Measurements from ENCODE around the gene NHERF1. TPM values are rescaled to one million over a fixed set of nuclear protein-coding genes. Genes with fewer than 3 reads are reported as not detected.

Gene NHERF1
- total and polyA plus RNA-seq, 2 of the 13 experiments (the other 11 are each of a cell fraction or from before 2014, with no cell fraction given) = 169 to 269 TPM

DNA sequence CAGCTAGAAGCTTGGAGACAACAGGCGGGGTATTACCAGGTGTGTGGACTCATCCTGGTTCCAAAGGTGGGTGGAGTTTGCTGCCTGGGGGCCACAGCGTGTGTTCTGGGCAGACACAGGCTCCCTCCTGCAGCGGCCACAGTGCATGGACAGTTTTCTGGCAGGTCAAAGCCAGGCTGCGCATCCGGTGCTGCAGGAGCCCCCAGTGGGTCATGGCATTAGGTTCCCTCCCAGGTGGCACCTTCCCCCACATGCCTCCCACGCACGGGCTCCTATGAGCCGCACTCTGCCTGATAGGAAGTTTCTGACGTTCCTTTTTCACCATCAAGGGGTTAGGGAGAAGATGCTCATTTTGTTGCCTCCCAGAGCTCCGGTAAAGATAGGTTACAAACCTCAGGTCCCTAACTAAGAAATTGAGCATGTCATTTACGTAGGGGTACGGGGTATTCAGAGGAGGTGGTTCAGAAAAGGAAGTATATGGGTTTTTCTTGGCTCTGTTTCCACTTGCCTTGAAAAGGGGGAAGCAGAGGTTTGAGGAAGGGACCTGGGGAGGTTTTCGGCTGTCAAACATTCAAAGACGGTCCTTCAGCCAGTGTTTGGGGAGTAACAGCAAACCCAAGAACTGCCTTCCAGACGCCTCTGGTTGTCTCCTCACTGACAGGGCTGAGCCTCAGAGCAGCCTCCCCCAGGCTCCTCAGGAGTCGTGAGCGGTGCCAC lies 60.4 kb downstream of the NHERF1 start (continued):
- TF ChIP-seq ZNF577 (CRISPR knock-in tag; IDR thresholded peaks at IDR 0.05; ENCODE audit: borderline replicate concordance, low read depth) = no peak
- no peak for TF ChIP-seq ZNF788 (CRISPR knock-in tag; IDR thresholded peaks at IDR 0.05; ENCODE audit: borderline replicate concordance)
- TF ChIP-seq HNF4A (CRISPR knock-in tag; IDR thresholded peaks at IDR 0.05) = no peak

DNA sequence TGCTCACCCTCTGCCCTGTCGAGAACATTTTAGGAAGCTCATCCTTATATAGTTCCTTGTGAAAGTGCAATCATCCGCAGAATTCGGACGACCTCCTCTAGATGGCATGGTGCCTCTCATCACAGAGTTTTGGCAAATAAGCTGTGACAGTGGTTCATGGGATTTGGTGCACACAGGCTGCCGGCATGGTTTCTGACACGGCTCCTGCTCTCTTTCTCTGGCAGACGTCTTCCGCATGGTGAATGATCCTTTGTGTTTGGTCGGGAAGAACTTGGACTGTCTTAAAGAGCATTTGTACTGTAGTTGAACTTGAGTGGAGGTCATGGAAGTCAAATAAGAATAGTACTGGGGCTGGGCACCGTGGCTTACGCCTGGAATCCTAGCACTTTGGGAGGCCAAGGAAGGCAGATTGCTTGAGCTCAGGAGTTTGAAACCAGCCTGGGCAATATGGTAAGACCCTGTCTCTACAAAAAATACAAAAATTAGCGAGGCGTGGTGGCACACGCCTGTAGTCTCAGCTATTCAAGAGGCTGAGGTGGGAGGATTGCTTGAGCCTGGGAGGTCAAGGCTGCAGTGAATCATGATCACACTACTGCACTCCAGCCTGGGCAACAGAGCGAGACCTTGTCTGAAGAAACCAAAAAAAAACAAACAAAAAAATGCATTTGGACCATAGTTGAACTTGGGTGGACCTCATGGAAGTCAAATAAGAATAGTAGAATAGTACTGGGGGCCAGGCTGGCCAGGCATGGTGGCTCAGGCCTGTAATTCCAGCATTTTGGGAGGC lies 62.5 kb downstream of the NHERF1 start:
- peaks cover 6% of the 10 kb centered on the region for H3K4me1 ChIP-seq (ENCODE audit: insufficient read depth, low read length)
- H3K9me3 ChIP-seq (ENCODE audit: low read length) = no peaks in the 10 kb centered on the region
- intact Hi-C loops (cut with micrococcal nuclease; ENCODE audit: unreplicated experiment) = no loop called here
- in situ Hi-C loops (cut with HindIII; ENCODE audit: extremely low pct_ligation_motif_present, low pct_unique_long_range_greater_than_20kb) = no loop called here
- H3K79me2 ChIP-seq (ENCODE audit: insufficient read depth, low read length) = no peaks in the 10 kb centered on the region
- ATAC-seq (no peak), DNase-seq (ENCODE audit: low spot score) (no peak), FAIRE-seq (no peak)
- H3K27me3 ChIP-seq (ENCODE audit: control insufficient read depth in 1 of 2, insufficient read depth in 2 of 2, low read length in 2 of 2) = no peaks in the 10 kb centered on the region
- 93% methylated on average over 15 of the region's 15 CpGs for WGBS (ENCODE audit: low lambda C conversion rate)
- no peak overlapping the region for H3K4me2 ChIP-seq (ENCODE audit: low read depth, low read length)
- H3K4me3 ChIP-seq (replicated peaks in 1 of 3; ENCODE audit: insufficient read depth in 1 of 3, low read depth in 2 of 3, low read length in 3 of 3) = no peak overlapping the region
- H3K9ac ChIP-seq (ENCODE audit: insufficient read depth, low read depth, low read length) = no peak overlapping the region
- no peak overlapping the region for H3K27ac ChIP-seq (ENCODE audit: extremely low read length, insufficient read depth, low read length)
- ChIA-PET CTCF (ENCODE audit: low intra/inter-chr PET ratio, low total read pairs) (no interaction called here), POLR2A (no interaction called here)
- H3K36me3 ChIP-seq (replicated peaks in 1 of 2; ENCODE audit: control insufficient read depth in 1 of 2, insufficient read depth in 2 of 2, low read length in 2 of 2) = peaks cover 0 to 1% of the 10 kb centered on the region in 2 experiments; a peak in 2 of 5 replicates
- TF ChIP-seq ZNF441 (CRISPR knock-in tag; IDR thresholded peaks at IDR 0.05; ENCODE audit: borderline replicate concordance) (no peak), ZNF331 (CRISPR knock-in tag; IDR thresholded peaks at IDR 0.05) (no peak), MED8 (CRISPR knock-in tag; IDR thresholded peaks at IDR 0.05; ENCODE audit: insufficient replicate concordance) (no peak), MBD4 (IDR thresholded peaks at IDR 0.05; ENCODE audit: borderline replicate concordance, low read length) (no peak), RARA (CRISPR knock-in tag; IDR thresholded peaks at IDR 0.05) (no peak), ZNF83 (CRISPR knock-in tag; IDR thresholded peaks at IDR 0.05; ENCODE audit: borderline replicate concordance) (no peak), CHD2 (IDR thresholded peaks at IDR 0.05; ENCODE audit: low read depth, low read length) (no peak), ZNF619 (CRISPR knock-in tag; IDR thresholded peaks at IDR 0.05) (no peak), KDM6A (CRISPR knock-in tag; IDR thresholded peaks at IDR 0.05; ENCODE audit: low read depth) (no peak), ZNF891 (CRISPR knock-in tag; IDR thresholded peaks at IDR 0.05) (no peak), GTF2F1 (IDR thresholded peaks at IDR 0.05; ENCODE audit: low read length) (no peak), NBN (conservative IDR thresholded peaks at IDR 0.05) (no peak), MED1 (CRISPR knock-in tag; IDR thresholded peaks at IDR 0.05) (no peak), GATA4 (IDR thresholded peaks at IDR 0.05; ENCODE audit: borderline replicate concordance, low read depth) (no peak), HNRNPLL (IDR thresholded peaks at IDR 0.05; ENCODE audit: low read depth, low read length, poor library complexity, severe bottlenecking) (no peak), ZNF292 (CRISPR knock-in tag; IDR thresholded peaks at IDR 0.05; ENCODE audit: borderline replicate concordance, low read depth) (no peak), ZNF768 (CRISPR knock-in tag; IDR thresholded peaks at IDR 0.05) (no peak), GABPA (IDR thresholded peaks at IDR 0.05; ENCODE audit: low read depth, low read length) (no peak), GABPA (CRISPR knock-in tag; IDR thresholded peaks at IDR 0.05; ENCODE audit: low read depth) (no peak), ZNF564 (CRISPR knock-in tag; IDR thresholded peaks at IDR 0.05) (no peak)
- no peak overlapping the region for H2AFZ ChIP-seq (ENCODE audit: low read length)
- no TSS peak for BruUV-seq (replicated peaks)
- H4K20me1 ChIP-seq (ENCODE audit: insufficient read depth, low read length) = no peaks in the 10 kb centered on the region
